Tibial nerve (tissue), 4 donors: ENCODE measurements around the gene FAM83G.

Source experiments
- CTCF ChIP-seq, 5 experiments: fragments of 200-600 bp in 3 of 5; fragments of 450-650 bp in 2 of 5; sonication (generic) in 3 of 5; IDR thresholded peaks; one replicate each; pipeline ENCODE4 v1.5.1; 2016 to 2019; ENCODE audit warnings: antibody characterized with exemption in 5 of 5, mild to moderate bottlenecking in 3 of 5, moderate library complexity in 2 of 5
- EP300 ChIP-seq, 2 donors: sonication (generic); formaldehyde crosslinking; IDR thresholded peaks; one replicate each; pipeline ENCODE4 v1.6.1; 2017; ENCODE audit warnings: antibody characterized with exemption in 2 of 2, mild to moderate bottlenecking in 1 of 2
- POLR2A ChIP-seq, 2 donors: fragments of 450-650 bp; IDR thresholded peaks; one replicate each; pipeline ENCODE4 v1.6.1; 2017; ENCODE audit warnings: antibody characterized with exemption in 2 of 2, mild to moderate bottlenecking in 2 of 2, moderate library complexity in 2 of 2

DNA sequence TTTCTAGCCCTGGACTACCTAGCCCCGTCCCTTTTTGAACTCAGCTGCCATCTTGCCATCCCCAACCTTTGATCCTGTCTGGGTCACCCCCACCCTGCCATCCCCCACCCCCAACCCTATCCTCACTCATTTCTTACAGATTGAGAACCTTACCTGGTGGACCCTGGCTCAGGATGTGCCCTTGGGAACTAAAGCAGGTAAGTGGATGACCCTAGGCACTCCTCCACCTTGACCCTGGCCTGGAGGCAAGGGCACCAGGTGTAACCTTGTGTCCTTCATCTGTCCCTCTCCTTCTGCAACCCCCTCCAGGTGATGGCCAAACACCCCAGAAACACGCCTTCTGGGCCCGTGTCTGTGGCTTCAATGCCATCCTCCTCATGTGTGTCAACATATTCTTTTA, 15.5 kb upstream of the FAM83G start:
- TF ChIP-seq CTCF (IDR thresholded peaks at IDR 0.05) (no peak), POLR2A (IDR thresholded peaks at IDR 0.05) (no peak), EP300 (IDR thresholded peaks at IDR 0.05) (no peak)
